Neural crest cell (in vitro differentiated cells): ENCODE measurements around the gene FERD3L. TPM values are rescaled to one million over a fixed set of nuclear protein-coding genes. Genes with fewer than 3 reads are reported as not detected.

Experiments
- DNase-seq: peaks from one replicate; pipeline ENCODE4 v3.0.0; 2021; ENCODE audit warnings: low read depth, mixed read lengths, low spot score
- H3K27ac Mint-ChIP-seq: one replicate; pipeline ENCODE4 v1.8.0; 2021; ENCODE audit warnings: mild to moderate bottlenecking, mixed read lengths; ENCODE audit not compliant: unreplicated experiment
- H3K27me3 Mint-ChIP-seq: 2 replicates; pipeline ENCODE4 v1.8.0; 2021; ENCODE audit warnings: low read depth, mild to moderate bottlenecking, mixed read lengths
- H3K36me3 Mint-ChIP-seq: 2 replicates; pipeline ENCODE4 v1.8.0; 2021; ENCODE audit warnings: low read depth, mild to moderate bottlenecking, mixed read lengths
- H3K4me1 Mint-ChIP-seq: 2 replicates; pipeline ENCODE4 v1.8.0; 2021; ENCODE audit warnings: mixed read lengths
- H3K4me3 Mint-ChIP-seq: one replicate; pipeline ENCODE4 v1.8.0; 2021; ENCODE audit warnings: mild to moderate bottlenecking, mixed read lengths
- H3K9me3 Mint-ChIP-seq: 2 replicates; pipeline ENCODE4 v1.8.0; 2021; ENCODE audit warnings: mixed read lengths
- CTCF ChIP-seq: fragments of 200-600 bp; sonication (generic); conservative IDR thresholded peaks from 2 replicates; pipeline ENCODE4 v1.5.0; 2021; ENCODE audit warnings: antibody characterized with exemption, mild to moderate bottlenecking
- total RNA-seq: library from RNA; stranded (reverse); gene quantifications from 2 replicates; pipeline ENCODE4 v1.2.1, GENCODE V29; 2021

FERD3L gene
- total RNA-seq, 1 donor from 2014 or later, result not detected

GRCh38 chr7:19097165-19098055 lies 47.8 kb downstream of the FERD3L start:
- Mint-ChIP-seq H3K4me3 (no peak overlapping the region), H3K4me1 (no peaks in the 10 kb centered on the region), H3K27ac (no peak overlapping the region), H3K27me3 (peaks cover 60% of the 10 kb centered on the region), H3K36me3 (no peaks in the 10 kb centered on the region), H3K9me3 (no peaks in the 10 kb centered on the region)
- no peak for DNase-seq
- TF ChIP-seq CTCF, result no peak

GRCh38 chr7:19095353-19095860 lies 49.8 kb downstream of the FERD3L start:
- Mint-ChIP-seq H3K9me3 (no peaks in the 10 kb centered on the region), H3K4me1 (no peaks in the 10 kb centered on the region), H3K27ac (no peak overlapping the region), H3K36me3 (no peaks in the 10 kb centered on the region), H3K4me3 (no peak overlapping the region), H3K27me3 (peaks cover 42% of the 10 kb centered on the region)
- TF ChIP-seq CTCF, result no peak
- DNase-seq, result no peak

Other genes starting within 250 kb of the FERD3L start
- 6.7 and 8.1 TPM in 2 replicates for gene TWIST1, start 27.8 kb downstream of the FERD3L start, total RNA-seq